ENCODE measurements around the gene RASA1.

DNA sequence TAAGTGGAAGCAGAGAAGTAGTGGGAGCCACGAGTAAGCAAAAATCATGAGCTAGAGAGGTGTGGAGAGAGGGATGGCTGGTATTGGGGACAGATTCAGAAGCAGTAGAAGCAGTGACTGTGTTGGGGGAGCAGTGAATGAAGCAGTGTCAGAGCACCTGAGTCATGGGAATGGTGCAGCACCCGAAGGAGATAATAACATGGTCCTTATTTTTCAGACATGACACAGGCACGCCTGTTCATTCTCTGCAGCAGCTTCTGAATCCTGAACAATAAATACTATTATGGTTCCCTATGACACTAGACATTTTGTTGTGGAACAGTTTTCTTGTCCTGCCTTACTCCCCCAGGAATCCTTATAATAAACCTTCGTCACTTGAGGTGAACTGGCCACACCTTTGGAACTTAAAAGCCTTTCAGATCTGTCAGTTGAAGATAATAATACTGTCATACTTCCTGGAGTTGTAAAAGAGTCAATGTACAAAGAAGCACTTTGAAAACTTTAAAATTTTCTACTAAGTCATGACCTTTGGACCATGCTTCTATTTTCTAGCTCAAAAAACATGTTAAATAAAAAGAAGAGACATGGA is 7.0 kb upstream of the RASA1 start:
- TF ChIP-seq POLR2A (IDR thresholded peaks at IDR 0.05), result no peak
- TF ChIP-seq, protein P1, sequence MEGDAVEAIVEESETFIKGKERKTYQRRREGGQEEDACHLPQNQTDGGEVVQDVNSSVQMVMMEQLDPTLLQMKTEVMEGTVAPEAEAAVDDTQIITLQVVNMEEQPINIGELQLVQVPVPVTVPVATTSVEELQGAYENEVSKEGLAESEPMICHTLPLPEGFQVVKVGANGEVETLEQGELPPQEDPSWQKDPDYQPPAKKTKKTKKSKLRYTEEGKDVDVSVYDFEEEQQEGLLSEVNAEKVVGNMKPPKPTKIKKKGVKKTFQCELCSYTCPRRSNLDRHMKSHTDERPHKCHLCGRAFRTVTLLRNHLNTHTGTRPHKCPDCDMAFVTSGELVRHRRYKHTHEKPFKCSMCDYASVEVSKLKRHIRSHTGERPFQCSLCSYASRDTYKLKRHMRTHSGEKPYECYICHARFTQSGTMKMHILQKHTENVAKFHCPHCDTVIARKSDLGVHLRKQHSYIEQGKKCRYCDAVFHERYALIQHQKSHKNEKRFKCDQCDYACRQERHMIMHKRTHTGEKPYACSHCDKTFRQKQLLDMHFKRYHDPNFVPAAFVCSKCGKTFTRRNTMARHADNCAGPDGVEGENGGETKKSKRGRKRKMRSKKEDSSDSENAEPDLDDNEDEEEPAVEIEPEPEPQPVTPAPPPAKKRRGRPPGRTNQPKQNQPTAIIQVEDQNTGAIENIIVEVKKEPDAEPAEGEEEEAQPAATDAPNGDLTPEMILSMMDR (IDR thresholded peaks at IDR 0.05), result no peak
